GM23338 (cell line): ENCODE measurements around the gene CREB3L4. TPM values are rescaled to one million over a fixed set of nuclear protein-coding genes. Genes with fewer than 3 reads are reported as not detected.

Experiments
- ATAC-seq: fragments of 200-7000 bp; cut with Tn5 transposase; 3 replicates; pipeline ENCODE4 v1.9.1; 2020
- DNase-seq: peaks from one replicate; pipeline ENCODE4 v3.0.0-alpha.2; 2015; ENCODE audit warnings: low spot score
- H2AFZ ChIP-seq: fragments of 200-600 bp; sonication (generic); 2 replicates; pipeline ENCODE4 v1.8.0; 2016; ENCODE audit warnings: antibody characterized with exemption, mild to moderate bottlenecking, moderate library complexity
- H3F3A ChIP-seq: fragments of 200-600 bp; sonication (generic); replicated peaks from 2 replicates; pipeline ENCODE4 v1.8.0; 2017; ENCODE audit warnings: antibody characterized with exemption, mixed run types, low read depth
- H3K27ac ChIP-seq: fragments of 200-600 bp; sonication (generic); 2 replicates; pipeline ENCODE4 v1.6.1; 2016; ENCODE audit warnings: low read depth
- H3K27me3 ChIP-seq: fragments of 200-600 bp; sonication (generic); 2 replicates; pipeline ENCODE4 v1.8.0; 2016; ENCODE audit warnings: mild to moderate bottlenecking, mixed run types, moderate library complexity; ENCODE audit not compliant: insufficient read depth
- H3K36me3 ChIP-seq: fragments of 200-600 bp; sonication (generic); 2 replicates; pipeline ENCODE4 v1.8.0; 2016; ENCODE audit warnings: mild to moderate bottlenecking; ENCODE audit not compliant: insufficient read depth
- H3K4me1 ChIP-seq: fragments of 200-600 bp; sonication (generic); 2 replicates; pipeline ENCODE4 v1.8.0; 2016; ENCODE audit warnings: mild to moderate bottlenecking, moderate library complexity; ENCODE audit not compliant: insufficient read depth
- H3K4me2 ChIP-seq: fragments of 200-600 bp; sonication (generic); 2 replicates; pipeline ENCODE4 v1.7.1; 2017; ENCODE audit warnings: mixed run types
- H3K4me3 ChIP-seq: fragments of 200-600 bp; sonication (generic); 2 replicates; pipeline ENCODE4 v1.6.1; 2016; ENCODE audit warnings: mixed run types
- H3K79me2 ChIP-seq: fragments of 200-600 bp; sonication (generic); replicated peaks from 2 replicates; pipeline ENCODE4 v1.8.0; 2017; ENCODE audit warnings: mild to moderate bottlenecking; ENCODE audit not compliant: insufficient read depth
- H3K9me2 ChIP-seq: fragments of 200-600 bp; sonication (generic); 2 replicates; pipeline ENCODE4 v1.8.0; 2017; ENCODE audit not compliant: insufficient read depth
- H4K20me1 ChIP-seq: fragments of 200-600 bp; sonication (generic); replicated peaks from 2 replicates; pipeline ENCODE4 v1.8.0; 2017; ENCODE audit warnings: mild to moderate bottlenecking; ENCODE audit not compliant: insufficient read depth
- H3K27ac Mint-ChIP-seq: 2 replicates; pipeline ENCODE4 v1.8.0; 2020; ENCODE audit warnings: inconsistent platforms, mild to moderate bottlenecking, moderate library complexity, mixed read lengths
- H3K27me3 Mint-ChIP-seq: 3 replicates; pipeline ENCODE4 v1.8.0; 2022; ENCODE audit warnings: low read depth, mild to moderate bottlenecking, moderate library complexity, mixed read lengths, inconsistent platforms; ENCODE audit not compliant: insufficient read depth, poor library complexity
- H3K36me3 Mint-ChIP-seq: 3 replicates; pipeline ENCODE4 v1.8.0; 2021; ENCODE audit warnings: low read depth, mild to moderate bottlenecking, inconsistent platforms, moderate library complexity, mixed read lengths
- H3K4me1 Mint-ChIP-seq: 3 replicates; pipeline ENCODE4 v1.8.0; 2020; ENCODE audit warnings: mild to moderate bottlenecking, inconsistent platforms, mixed read lengths
- H3K4me3 Mint-ChIP-seq: 3 replicates; pipeline ENCODE4 v1.8.0; 2021; ENCODE audit warnings: moderate library complexity, mild to moderate bottlenecking, inconsistent platforms, mixed read lengths
- H3K9me3 Mint-ChIP-seq: 3 replicates; pipeline ENCODE4 v1.8.0; 2020; ENCODE audit warnings: moderate library complexity, mild to moderate bottlenecking, inconsistent platforms, mixed read lengths
- CREB1 ChIP-seq: fragments of 250-450 bp; sonication (Bioruptor Pico); IDR thresholded peaks from 2 replicates; pipeline ENCODE4 v1.5.0; 2020; ENCODE audit warnings: low read depth, mild to moderate bottlenecking, moderate library complexity
- EZH2 ChIP-seq: fragments of 200-600 bp; sonication (generic); IDR thresholded peaks from one replicate; pipeline ENCODE4 v1.8.0; 2017; ENCODE audit warnings: antibody characterized with exemption, mild to moderate bottlenecking, low read depth; ENCODE audit not compliant: unreplicated experiment
- EZH2phosphoT487 ChIP-seq: fragments of 200-600 bp; sonication (generic); IDR thresholded peaks from one replicate; pipeline ENCODE4 v1.8.1; 2018; ENCODE audit warnings: antibody characterized with exemption; ENCODE audit not compliant: unreplicated experiment
- JUNB ChIP-seq: IDR thresholded peaks from one replicate; pipeline ENCODE4 v1.6.1; 2016; ENCODE audit warnings: antibody characterized with exemption; ENCODE audit not compliant: unreplicated experiment
- POLR2AphosphoS5 ChIP-seq: IDR thresholded peaks from 2 replicates; pipeline ENCODE4 v1.6.1; 2016; ENCODE audit warnings: antibody characterized with exemption, low read depth
- STAT1 ChIP-seq: IDR thresholded peaks from one replicate; pipeline ENCODE4 v1.6.1; 2016; ENCODE audit warnings: antibody characterized with exemption; ENCODE audit not compliant: unreplicated experiment
- ZNF114 ChIP-seq: fragments of 250-450 bp; sonication (Bioruptor Pico); IDR thresholded peaks from 2 replicates; pipeline ENCODE4 v1.5.0; 2020; ENCODE audit warnings: mild to moderate bottlenecking, moderate library complexity
- polyA plus RNA-seq: library from polyadenylated mRNA; unstranded; fragments of >200 nt; fragmentation: Nextera tagmentation; extraction: Ambion mirVana; gene quantifications from 2 replicates; pipeline ENCODE4 v1.2.1, GENCODE V29; 2016
- total RNA-seq: library from RNA; depleted of rRNA; stranded (reverse); fragments of >200 nt; shearing (Covaris generic); gene quantifications from 2 replicates; pipeline ENCODE4 v1.2.3, GENCODE V29; 2014
- TF ChIP-seq, protein P1 (sequence below): IDR thresholded peaks from 2 replicates; pipeline ENCODE4 v1.6.1; 2016; ENCODE audit warnings: antibody characterized with exemption
- TF ChIP-seq, protein P2 (sequence below), 2 experiments: fragments of 200-600 bp in 1 of 2; sonication (generic) in 1 of 2; conservative IDR thresholded peaks; 2 replicates each; pipeline versions ENCODE4 v1.5.1 to v1.6.1; 2016 to 2017; ENCODE audit warnings: antibody characterized with exemption in 2 of 2, low read depth in 2 of 2, mild to moderate bottlenecking in 2 of 2, moderate library complexity in 1 of 2
- TF ChIP-seq, protein P3 (sequence below): IDR thresholded peaks from one replicate; pipeline ENCODE4 v1.6.1; 2018; ENCODE audit warnings: antibody characterized with exemption; ENCODE audit not compliant: unreplicated experiment

CREB3L4 gene
- total and polyA plus RNA-seq, 2 experiments from 2014 or later = 19.3 to 26.8 TPM

DNA sequence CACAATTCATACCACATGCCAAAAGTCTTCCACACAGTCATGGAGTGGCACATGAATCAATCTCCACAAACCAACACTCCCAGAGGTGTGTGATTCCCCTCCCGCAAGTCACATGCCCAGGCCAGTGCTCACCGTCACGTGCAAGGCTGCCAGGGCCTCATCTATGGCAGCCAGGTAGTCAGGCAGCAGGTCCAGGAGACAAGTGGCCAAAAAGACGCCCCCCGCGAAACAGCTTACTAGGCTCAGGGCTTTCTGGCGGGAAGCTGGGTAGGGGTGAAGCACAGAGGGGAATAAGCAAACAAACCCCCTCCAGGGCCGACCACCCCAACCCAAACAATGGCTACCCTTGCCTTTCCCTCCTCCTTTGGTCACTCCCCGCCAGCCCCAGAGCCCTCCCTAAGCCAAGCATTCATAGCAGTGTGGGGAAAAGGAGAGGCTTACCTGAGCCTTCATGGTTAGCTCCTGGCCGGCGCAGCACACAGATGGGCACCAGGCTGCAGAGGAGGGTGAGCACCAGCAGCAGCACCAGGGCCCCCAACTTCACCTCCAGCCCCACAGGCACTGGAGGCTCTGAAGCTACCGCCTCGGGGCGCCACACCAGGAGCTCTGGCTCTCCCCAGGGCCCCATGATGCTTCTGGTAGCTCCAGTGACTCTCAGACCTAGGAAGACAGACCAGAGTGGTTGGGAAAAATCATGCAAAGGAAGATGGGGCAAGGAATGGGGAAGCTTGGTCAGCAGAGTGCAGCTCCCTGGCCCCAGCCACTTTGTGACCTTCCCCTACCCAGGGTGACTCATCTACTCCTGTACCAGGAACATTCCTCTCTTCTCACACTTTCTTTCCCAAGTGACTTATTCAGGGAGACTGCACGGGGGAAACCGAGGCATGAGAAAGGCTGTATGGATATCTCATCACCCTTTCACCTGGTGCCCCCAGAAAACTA, 5.3 kb upstream of the CREB3L4 start:
- Mint-ChIP-seq H3K9me3 (peaks cover 7% of the 10 kb centered on the region; the same call in 2 of the 3 replicates), H3K4me3 (peak overlapping the region; percentile 81), H3K4me1 (peaks cover 44% of the 10 kb centered on the region)

DNA sequence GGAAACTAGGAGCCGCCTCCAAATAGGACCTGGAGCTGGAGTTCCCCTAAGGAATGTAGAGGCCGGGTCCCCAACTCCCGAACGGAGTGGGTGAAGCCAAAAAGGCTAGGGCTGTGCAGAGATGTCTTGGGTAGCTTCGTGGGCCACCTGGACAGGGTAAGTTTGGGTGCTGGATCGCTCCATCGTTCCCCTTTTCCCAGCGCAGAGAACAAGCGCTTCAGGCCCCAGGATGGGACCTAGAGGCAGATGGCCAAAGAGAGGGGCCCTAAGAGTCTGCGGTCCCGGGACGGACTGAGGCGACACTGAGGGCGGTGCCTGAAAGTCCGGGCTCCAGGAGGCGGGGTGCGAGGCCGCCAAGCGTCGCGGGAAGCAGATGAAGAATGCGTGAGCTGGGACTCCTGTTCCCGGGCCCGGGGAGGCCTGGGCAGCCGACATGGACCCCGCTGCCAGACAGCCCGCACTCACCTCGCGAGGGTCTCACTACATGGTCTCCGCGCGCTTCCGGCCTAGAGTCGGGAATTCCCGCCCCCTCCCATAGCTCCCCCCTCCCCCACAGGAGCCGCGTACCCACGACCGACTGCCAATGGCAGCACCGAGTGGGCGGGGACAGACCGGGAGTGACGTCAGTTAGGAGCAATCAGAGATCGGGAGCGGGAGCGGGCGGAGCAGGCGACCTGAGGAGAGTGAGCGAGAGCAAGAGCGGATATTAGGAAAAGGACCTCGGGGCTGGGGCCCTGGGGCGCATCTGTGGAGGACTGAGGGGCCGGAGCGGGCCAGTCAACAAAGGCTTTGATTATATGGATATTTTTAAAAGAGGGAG, 4.5 kb upstream of the CREB3L4 start, which contains the start of gene SLC39A1:
Gene SLC39A1, minus strand, starts transcription at position 508 of the 820 bp plus-strand sequence. CDS start 822 bp downstream, outside the sequence.
- peaks cover 42% of the 10 kb centered on the region for H3K4me1 Mint-ChIP-seq
- Histone ChIP-seq H3F3A (peaks cover 45% of the 10 kb centered on the region), H3K9me2 (no peaks in the 10 kb centered on the region), H3K4me2 (peak within 1 kb of the TSS; percentile 97), H3K4me1 (peaks cover 40% of the 10 kb centered on the region), H3K27ac (peak within 1 kb of the TSS; percentile 100), H3K27me3 (no peaks in the 10 kb centered on the region), H3K4me3 (peak within 1 kb of the TSS; percentile 83), H3K36me3 (peaks cover 14% of the 10 kb centered on the region), H3K79me2 (peaks cover 48% of the 10 kb centered on the region), H2AFZ (no peak within 1 kb of the TSS), H4K20me1 (no peaks in the 10 kb centered on the region)
- H3K27me3 Mint-ChIP-seq = peaks cover 26% of the 10 kb centered on the region
- H3K9me3 Mint-ChIP-seq = peaks cover 4% of the 10 kb centered on the region; the same call in 1 of the 3 replicates
- peak; percentile 100 for DNase-seq
- peak within 1 kb of the TSS; percentile 81 for H3K4me3 Mint-ChIP-seq
- peaks cover 54% of the 10 kb centered on the region for H3K36me3 Mint-ChIP-seq
- H3K27ac Mint-ChIP-seq = peak within 1 kb of the TSS; percentile 96
- peak; percentile 54 for ATAC-seq
- TF ChIP-seq, protein P1, sequence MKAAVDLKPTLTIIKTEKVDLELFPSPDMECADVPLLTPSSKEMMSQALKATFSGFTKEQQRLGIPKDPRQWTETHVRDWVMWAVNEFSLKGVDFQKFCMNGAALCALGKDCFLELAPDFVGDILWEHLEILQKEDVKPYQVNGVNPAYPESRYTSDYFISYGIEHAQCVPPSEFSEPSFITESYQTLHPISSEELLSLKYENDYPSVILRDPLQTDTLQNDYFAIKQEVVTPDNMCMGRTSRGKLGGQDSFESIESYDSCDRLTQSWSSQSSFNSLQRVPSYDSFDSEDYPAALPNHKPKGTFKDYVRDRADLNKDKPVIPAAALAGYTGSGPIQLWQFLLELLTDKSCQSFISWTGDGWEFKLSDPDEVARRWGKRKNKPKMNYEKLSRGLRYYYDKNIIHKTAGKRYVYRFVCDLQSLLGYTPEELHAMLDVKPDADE = 0 out of 2 replicates have a peak, but pooled peaks have one; percentile 18
- TF ChIP-seq CREB1 = peak; percentile 90
- TF ChIP-seq EZH2 = no peak
- TF ChIP-seq, protein P2, sequence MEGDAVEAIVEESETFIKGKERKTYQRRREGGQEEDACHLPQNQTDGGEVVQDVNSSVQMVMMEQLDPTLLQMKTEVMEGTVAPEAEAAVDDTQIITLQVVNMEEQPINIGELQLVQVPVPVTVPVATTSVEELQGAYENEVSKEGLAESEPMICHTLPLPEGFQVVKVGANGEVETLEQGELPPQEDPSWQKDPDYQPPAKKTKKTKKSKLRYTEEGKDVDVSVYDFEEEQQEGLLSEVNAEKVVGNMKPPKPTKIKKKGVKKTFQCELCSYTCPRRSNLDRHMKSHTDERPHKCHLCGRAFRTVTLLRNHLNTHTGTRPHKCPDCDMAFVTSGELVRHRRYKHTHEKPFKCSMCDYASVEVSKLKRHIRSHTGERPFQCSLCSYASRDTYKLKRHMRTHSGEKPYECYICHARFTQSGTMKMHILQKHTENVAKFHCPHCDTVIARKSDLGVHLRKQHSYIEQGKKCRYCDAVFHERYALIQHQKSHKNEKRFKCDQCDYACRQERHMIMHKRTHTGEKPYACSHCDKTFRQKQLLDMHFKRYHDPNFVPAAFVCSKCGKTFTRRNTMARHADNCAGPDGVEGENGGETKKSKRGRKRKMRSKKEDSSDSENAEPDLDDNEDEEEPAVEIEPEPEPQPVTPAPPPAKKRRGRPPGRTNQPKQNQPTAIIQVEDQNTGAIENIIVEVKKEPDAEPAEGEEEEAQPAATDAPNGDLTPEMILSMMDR (conservative IDR thresholded peaks at IDR 0.05; ENCODE audit: low read depth in 2 of 2) = no peak; a peak in 1 of 4 replicates
- TF ChIP-seq, protein P3, sequence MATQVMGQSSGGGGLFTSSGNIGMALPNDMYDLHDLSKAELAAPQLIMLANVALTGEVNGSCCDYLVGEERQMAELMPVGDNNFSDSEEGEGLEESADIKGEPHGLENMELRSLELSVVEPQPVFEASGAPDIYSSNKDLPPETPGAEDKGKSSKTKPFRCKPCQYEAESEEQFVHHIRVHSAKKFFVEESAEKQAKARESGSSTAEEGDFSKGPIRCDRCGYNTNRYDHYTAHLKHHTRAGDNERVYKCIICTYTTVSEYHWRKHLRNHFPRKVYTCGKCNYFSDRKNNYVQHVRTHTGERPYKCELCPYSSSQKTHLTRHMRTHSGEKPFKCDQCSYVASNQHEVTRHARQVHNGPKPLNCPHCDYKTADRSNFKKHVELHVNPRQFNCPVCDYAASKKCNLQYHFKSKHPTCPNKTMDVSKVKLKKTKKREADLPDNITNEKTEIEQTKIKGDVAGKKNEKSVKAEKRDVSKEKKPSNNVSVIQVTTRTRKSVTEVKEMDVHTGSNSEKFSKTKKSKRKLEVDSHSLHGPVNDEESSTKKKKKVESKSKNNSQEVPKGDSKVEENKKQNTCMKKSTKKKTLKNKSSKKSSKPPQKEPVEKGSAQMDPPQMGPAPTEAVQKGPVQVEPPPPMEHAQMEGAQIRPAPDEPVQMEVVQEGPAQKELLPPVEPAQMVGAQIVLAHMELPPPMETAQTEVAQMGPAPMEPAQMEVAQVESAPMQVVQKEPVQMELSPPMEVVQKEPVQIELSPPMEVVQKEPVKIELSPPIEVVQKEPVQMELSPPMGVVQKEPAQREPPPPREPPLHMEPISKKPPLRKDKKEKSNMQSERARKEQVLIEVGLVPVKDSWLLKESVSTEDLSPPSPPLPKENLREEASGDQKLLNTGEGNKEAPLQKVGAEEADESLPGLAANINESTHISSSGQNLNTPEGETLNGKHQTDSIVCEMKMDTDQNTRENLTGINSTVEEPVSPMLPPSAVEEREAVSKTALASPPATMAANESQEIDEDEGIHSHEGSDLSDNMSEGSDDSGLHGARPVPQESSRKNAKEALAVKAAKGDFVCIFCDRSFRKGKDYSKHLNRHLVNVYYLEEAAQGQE = peak; percentile 19
- TF ChIP-seq EZH2phosphoT487 = no peak
- TF ChIP-seq JUNB = no peak
- TF ChIP-seq STAT1 = no peak
- TF ChIP-seq POLR2AphosphoS5 = peak; percentile 77

More for the DNA sequence above, 5.3 kb upstream of the CREB3L4 start:
- H3K79me2 ChIP-seq = peaks cover 53% of the 10 kb centered on the region
- H3K4me3 ChIP-seq = peak overlapping the region; percentile 83
- TF ChIP-seq, protein P1 = 0 out of 2 replicates have a peak, but pooled peaks have one; percentile 6
- no peak for TF ChIP-seq ZNF114 (CRISPR knock-in tag)
- Mint-ChIP-seq H3K27ac (peak overlapping the region; percentile 96), H3K27me3 (peaks cover 29% of the 10 kb centered on the region), H3K36me3 (peaks cover 54% of the 10 kb centered on the region)
- no peak overlapping the region for H2AFZ ChIP-seq
- no peaks in the 10 kb centered on the region for H3K27me3 ChIP-seq
- H3F3A ChIP-seq = peaks cover 52% of the 10 kb centered on the region
- ATAC-seq (no peak), DNase-seq (peak; percentile 32)
- H3K4me2 ChIP-seq = peak overlapping the region; percentile 97
- H3K27ac ChIP-seq = peak overlapping the region; percentile 100
- H3K36me3 ChIP-seq = peaks cover 14% of the 10 kb centered on the region
- peaks cover 41% of the 10 kb centered on the region for H3K4me1 ChIP-seq
- H4K20me1 ChIP-seq = peaks cover 3% of the 10 kb centered on the region
- no peaks in the 10 kb centered on the region for H3K9me2 ChIP-seq
